Stomach smooth muscle (tissue), 2 donors: ENCODE data around the gene MDH2.
"Not testable (repeated sequence)": the region's sequence is repeated elsewhere in the genome, so short reads cannot be mapped to it uniquely, and the experiment has no call there.

Experiments used
- H3K27ac ChIP-seq: one replicate; pipeline ENCODE4 v1.7.0; 2013; ENCODE audit warnings: mild to moderate bottlenecking, low read length, inconsistent platforms
- H3K27me3 ChIP-seq, 2 donors: one replicate each; pipeline ENCODE4 v1.7.0; 2013; ENCODE audit warnings: low read length in 2 of 2; ENCODE audit not compliant: insufficient read depth in 2 of 2, control insufficient read depth in 1 of 2
- H3K36me3 ChIP-seq, 2 donors: one replicate each; pipeline ENCODE4 v1.7.0; 2013; ENCODE audit warnings: low read length in 2 of 2; ENCODE audit not compliant: control insufficient read depth in 2 of 2, insufficient read depth in 2 of 2
- H3K4me1 ChIP-seq: one replicate; pipeline ENCODE4 v1.7.0; 2013; ENCODE audit warnings: low read length; ENCODE audit not compliant: control insufficient read depth, insufficient read depth
- H3K4me3 ChIP-seq, 2 donors: one replicate each; pipeline ENCODE4 v1.7.0; 2013; ENCODE audit warnings: low read length in 2 of 2
- H3K9ac ChIP-seq, 2 donors: one replicate each; pipeline ENCODE4 v1.7.0; 2013; ENCODE audit warnings: low read length in 2 of 2, mild to moderate bottlenecking in 1 of 2
- H3K9me3 ChIP-seq, 2 donors: one replicate each; pipeline ENCODE4 v1.7.0; 2013; ENCODE audit warnings: low read length in 2 of 2; ENCODE audit not compliant: control insufficient read depth in 2 of 2
- donor health status: healthy.
- donor health status: Pancreatic carcinoma.

The MDH2 gene, protein sequence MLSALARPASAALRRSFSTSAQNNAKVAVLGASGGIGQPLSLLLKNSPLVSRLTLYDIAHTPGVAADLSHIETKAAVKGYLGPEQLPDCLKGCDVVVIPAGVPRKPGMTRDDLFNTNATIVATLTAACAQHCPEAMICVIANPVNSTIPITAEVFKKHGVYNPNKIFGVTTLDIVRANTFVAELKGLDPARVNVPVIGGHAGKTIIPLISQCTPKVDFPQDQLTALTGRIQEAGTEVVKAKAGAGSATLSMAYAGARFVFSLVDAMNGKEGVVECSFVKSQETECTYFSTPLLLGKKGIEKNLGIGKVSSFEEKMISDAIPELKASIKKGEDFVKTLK

DNA sequence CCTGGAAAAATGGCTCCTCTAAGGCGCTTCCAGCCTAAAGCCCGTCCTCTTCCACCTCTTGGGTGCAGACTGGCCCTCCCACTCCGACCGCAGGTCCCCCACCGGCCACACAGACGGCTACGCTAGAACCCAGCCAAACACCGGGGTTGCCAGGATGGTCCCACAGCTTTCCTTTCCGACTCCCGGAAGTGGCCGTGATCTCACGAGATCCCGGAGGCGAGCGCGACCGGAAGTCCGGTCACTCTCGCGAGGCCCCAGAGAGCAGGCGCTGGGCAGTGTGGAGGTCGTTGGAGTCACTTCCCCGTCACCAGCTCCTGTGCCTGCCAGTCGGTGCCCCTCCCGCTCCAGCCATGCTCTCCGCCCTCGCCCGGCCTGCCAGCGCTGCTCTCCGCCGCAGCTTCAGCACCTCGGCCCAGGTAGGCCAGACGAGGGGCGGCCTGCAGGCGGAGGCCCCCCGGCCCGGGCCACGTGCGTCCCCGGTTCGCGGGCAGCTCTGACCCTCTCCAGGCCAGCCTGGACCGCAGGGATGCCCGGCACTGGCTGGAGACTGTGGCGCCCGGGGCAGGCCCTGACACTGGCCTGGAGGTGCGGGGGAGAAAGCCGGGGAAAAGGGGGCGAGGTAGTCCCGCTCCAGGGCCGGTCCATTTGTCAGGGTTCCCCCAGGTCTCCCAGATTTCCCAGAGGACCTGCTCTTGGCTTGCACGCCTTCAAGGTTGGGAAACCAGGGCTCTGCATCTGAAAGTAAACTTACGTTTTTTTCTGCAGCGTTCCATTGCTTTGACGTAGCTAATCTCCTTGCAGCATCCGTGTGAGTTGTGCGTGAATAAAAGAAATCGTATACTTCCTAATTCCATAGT lies at the start of gene MDH2, which contains the start of gene STYXL1:
Gene MDH2, plus strand, starts transcription at position 296 of the 857 bp plus-strand sequence. Its CDS starts 55 bp downstream, at position 351.
Gene STYXL1, minus strand, starts transcription at position 190 of the 857 bp plus-strand sequence. CDS start 17,477 bp downstream, outside the sequence.
- Histone ChIP-seq H3K9me3 (no peaks in the 10 kb centered on the region), H3K9ac (peak within 1 kb of the TSS; percentile 98), H3K36me3 (peaks cover 0 to 6% of the 10 kb centered on the region in 2 donors), H3K4me1 (peaks cover 31% of the 10 kb centered on the region), H3K27me3 (no peaks in the 10 kb centered on the region), H3K27ac (peak within 1 kb of the TSS; percentile 88), H3K4me3 (peak within 1 kb of the TSS; percentile 98)

DNA sequence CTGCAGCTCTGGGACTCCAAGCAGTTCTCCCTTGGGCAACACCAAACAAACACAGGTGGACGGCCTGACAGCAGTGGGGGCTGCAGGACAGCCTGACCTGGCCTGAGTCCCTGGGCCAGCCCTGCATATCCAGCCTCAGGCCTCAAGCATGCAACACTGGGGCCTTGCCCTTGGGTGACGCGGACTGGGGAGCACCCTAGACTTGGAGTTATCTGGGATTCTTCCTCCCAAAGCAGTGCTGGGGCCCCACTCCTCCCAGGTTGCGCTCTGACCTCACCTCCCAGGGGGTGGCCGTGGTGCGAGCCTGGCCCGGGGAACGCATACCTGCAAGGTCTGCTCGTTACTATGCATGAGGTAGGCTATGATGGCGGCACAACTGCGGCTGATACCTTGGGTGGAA lies 47.3 kb upstream of the MDH2 start:
- H3K9ac ChIP-seq: no peak overlapping the region
- no peaks in the 10 kb centered on the region for H3K9me3 ChIP-seq
- H3K4me3 ChIP-seq: no peak overlapping the region
- H3K27ac ChIP-seq: no peak overlapping the region
- peaks cover 14 to 15% of the 10 kb centered on the region in 2 donors for H3K36me3 ChIP-seq
- no peaks in the 10 kb centered on the region for H3K27me3 ChIP-seq
- H3K4me1 ChIP-seq: no peaks in the 10 kb centered on the region

DNA sequence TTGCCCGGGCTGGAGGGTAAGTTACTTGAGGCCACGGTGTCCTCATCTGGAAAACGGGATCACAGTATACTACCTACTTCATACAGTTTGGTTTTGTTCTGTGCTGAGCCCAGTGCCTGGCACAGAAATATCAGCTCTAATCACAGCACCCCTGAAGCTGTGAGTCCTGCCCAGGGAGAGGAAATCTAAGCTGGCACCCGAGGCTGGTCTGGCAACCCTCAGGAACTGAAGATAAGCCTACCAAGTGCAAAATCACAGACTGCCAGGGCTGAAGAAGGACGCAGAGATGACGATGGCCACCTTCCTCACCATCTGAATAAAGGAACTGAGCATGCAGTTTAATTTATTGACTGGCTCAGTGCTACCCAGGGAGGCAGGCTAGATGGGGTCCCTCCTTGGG lies 45.8 kb upstream of the MDH2 start:
- H3K27ac ChIP-seq: no peak overlapping the region
- H3K4me3 ChIP-seq: no peak overlapping the region
- no peaks in the 10 kb centered on the region for H3K4me1 ChIP-seq
- no peaks in the 10 kb centered on the region for H3K27me3 ChIP-seq
- H3K9me3 ChIP-seq: no peaks in the 10 kb centered on the region
- peaks cover 14 to 15% of the 10 kb centered on the region in 2 donors for H3K36me3 ChIP-seq
- no peak overlapping the region for H3K9ac ChIP-seq

DNA sequence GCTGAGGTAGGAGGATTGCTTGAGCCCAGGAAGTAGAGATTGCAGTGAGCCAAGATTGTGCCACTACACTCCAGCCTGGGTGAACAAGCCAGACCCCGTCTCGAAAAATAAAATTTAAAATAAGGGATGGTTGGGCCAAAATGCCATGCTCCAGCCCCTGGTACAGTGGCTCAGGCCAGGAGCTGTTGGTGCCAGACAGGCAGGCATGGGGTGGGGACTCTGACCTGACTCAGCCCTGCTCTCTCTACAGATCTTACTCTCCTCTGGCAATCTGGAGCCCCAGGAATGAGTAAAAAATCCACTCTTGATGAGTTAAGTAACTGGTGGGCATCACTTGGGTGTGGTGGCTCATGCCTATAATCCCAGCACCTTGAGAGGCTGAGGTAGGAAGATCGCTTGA lies 45.1 kb upstream of the MDH2 start:
- no peaks in the 10 kb centered on the region for H3K27me3 ChIP-seq
- H3K4me3 ChIP-seq: no peak overlapping the region
- H3K9me3 ChIP-seq: no peaks in the 10 kb centered on the region
- peaks cover 11 to 15% of the 10 kb centered on the region in 2 donors for H3K36me3 ChIP-seq
- H3K9ac ChIP-seq: no peak overlapping the region
- H3K4me1 ChIP-seq: no peaks in the 10 kb centered on the region
- H3K27ac ChIP-seq: no peak overlapping the region

- H3K4me1 ChIP-seq: no peaks in the 10 kb centered on the region
- H3K27me3 ChIP-seq: no peaks in the 10 kb centered on the region
- no peak overlapping the region for H3K9ac ChIP-seq
- no peak overlapping the region for H3K27ac ChIP-seq
- H3K36me3 ChIP-seq: peaks cover 11 to 15% of the 10 kb centered on the region in 2 donors
- no peaks in the 10 kb centered on the region for H3K9me3 ChIP-seq
- H3K4me3 ChIP-seq: no peak overlapping the region
Observed at GRCh38 chr7:76003351-76003750, 44.6 kb upstream of the MDH2 start.

DNA sequence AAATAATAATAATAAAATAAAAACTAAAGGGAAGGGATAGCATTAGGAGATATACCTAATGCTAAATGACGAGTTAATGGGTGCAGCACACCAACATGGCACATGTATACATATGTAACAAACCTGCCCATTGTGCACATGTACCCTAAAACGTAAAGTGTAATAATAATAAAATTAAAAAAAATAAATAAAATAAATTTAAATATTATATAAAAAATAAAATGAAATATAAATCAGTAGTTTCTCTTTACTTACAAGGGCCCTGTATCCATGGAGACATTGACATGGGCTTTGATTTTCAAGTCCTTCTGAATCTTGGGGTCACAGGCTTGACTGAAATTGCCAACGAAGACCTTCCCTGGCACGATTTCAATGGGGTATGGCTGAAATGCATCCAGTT lies 42.9 kb upstream of the MDH2 start:
- H3K36me3 ChIP-seq: peaks cover 11 to 16% of the 10 kb centered on the region in 2 donors
- not testable (repeated sequence) for H3K27ac ChIP-seq, H3K4me3 ChIP-seq, H3K9me3 ChIP-seq, H3K4me1 ChIP-seq, H3K27me3 ChIP-seq, H3K9ac ChIP-seq

DNA sequence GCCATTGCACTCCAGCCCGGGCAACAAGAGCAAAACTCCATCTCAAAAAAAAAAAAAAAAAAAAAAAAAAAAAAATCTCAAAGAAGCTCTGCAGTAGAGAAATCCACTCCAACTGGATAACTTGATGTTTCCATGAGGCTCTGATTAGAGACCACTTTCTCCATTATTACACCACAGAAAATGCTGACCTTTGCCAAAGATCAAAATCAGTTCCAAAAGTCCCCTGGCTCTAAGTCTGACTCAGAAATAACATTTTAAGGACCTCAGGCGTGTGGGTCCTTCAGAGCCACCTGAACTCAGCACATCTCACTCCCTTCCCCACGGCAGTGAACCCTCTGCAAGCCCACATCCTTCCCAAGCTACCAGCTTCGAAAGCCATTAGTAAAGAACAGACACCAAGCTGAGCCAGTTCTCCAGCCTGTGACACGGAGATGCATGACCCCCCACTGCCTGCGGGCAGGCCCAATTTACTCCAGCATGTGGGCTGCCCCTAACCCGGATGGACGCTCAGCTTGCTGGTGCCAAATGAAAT lies 39.7 kb upstream of the MDH2 start:
- no peaks in the 10 kb centered on the region for H3K27me3 ChIP-seq

GRCh38 chr7:76009672-76010600 lies 38.0 kb upstream of the MDH2 start:
- H3K36me3 ChIP-seq: peaks cover 0 to 6% of the 10 kb centered on the region in 2 donors
- H3K27me3 ChIP-seq: no peaks in the 10 kb centered on the region
- H3K9me3 ChIP-seq: no peaks in the 10 kb centered on the region

More for the DNA sequence above, 39.7 kb upstream of the MDH2 start:
- Histone ChIP-seq H3K4me1 (peaks cover 10% of the 10 kb centered on the region), H3K36me3 (peaks cover 6 to 11% of the 10 kb centered on the region in 2 donors), H3K27ac (no peak overlapping the region), H3K9ac (no peak overlapping the region), H3K4me3 (no peak overlapping the region), H3K9me3 (no peaks in the 10 kb centered on the region)

DNA sequence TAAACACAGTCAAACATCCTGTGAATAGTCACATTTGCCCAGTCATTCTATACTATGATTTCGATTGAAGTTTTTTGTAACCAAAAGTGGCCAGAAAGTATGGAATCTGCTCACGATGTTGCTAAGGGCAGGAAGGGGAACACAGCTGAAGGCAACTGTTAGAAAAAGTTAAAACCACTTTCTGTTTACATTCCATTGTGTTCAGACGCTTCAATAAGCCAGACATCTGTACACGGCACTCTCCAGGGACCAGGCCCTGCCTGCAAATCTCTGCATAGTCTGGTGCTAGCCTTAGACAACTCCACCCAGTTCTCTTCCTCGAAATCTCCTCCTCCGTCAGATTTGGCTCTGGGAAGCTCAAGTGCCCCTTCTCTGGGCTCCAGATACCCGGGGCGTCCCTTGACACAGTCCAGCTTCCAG lies 36.5 kb upstream of the MDH2 start:
- Histone ChIP-seq H3K36me3 (peaks cover 0 to 3% of the 10 kb centered on the region in 2 donors), H3K27ac (peak overlapping the region; percentile 70), H3K9ac (peak overlapping the region; percentile 3 to 36), H3K9me3 (no peaks in the 10 kb centered on the region), H3K27me3 (no peaks in the 10 kb centered on the region), H3K4me1 (peaks cover 10% of the 10 kb centered on the region), H3K4me3 (peak overlapping the region in 1 of 2 donors; percentile 22)

More at GRCh38 chr7:76009672-76010600, 38.0 kb upstream of the MDH2 start:
- no peak overlapping the region for H3K27ac ChIP-seq
- H3K4me1 ChIP-seq: peaks cover 10% of the 10 kb centered on the region
- H3K4me3 ChIP-seq: no peak overlapping the region
- H3K9ac ChIP-seq: no peak overlapping the region
